Psoas muscle (tissue), 8 donors: ENCODE data around the gene SPINK7. TPM values are rescaled to one million over a fixed set of nuclear protein-coding genes. Genes with fewer than 3 reads are reported as not detected.
"Not testable (repeated sequence)": the region's sequence is repeated elsewhere in the genome, so short reads cannot be mapped to it uniquely, and the experiment has no call there.

Experiments used
- ATAC-seq, 4 donors: fragments of 200-7000 bp; cut with Tn5 transposase; one replicate each; pipeline ENCODE4 v1.9.1; 2020; ENCODE audit warnings: moderate library complexity in 3 of 4, mild to moderate bottlenecking in 2 of 4
- DNase-seq, 2 donors: peaks; one replicate each; pipeline ENCODE4 v3.0.0-alpha.2; 2020
- H3K27ac ChIP-seq: fragments of 200-600 bp; one replicate; pipeline ENCODE4 v1.8.0; 2022
- H3K27me3 ChIP-seq, 3 donors: fragments of 200-600 bp in 1 of 3; one replicate each; pipeline versions ENCODE4 v1.6.1 to v1.8.0; 2013 to 2022; ENCODE audit warnings: low read length in 2 of 3, mild to moderate bottlenecking in 2 of 3, moderate library complexity in 1 of 3; ENCODE audit not compliant: insufficient read depth in 3 of 3
- H3K36me3 ChIP-seq, 2 donors: fragments of 200-600 bp in 1 of 2; one replicate each; pipeline versions ENCODE4 v1.6.1 to v1.8.0; 2013 to 2022; ENCODE audit warnings: low read depth in 1 of 2, mild to moderate bottlenecking in 1 of 2, moderate library complexity in 1 of 2; ENCODE audit not compliant: insufficient read depth in 1 of 2
- H3K4me1 ChIP-seq: fragments of 200-600 bp; one replicate; pipeline ENCODE4 v1.8.0; 2022
- H3K4me3 ChIP-seq: fragments of 200-600 bp; one replicate; pipeline ENCODE4 v1.8.0; 2022; ENCODE audit warnings: mild to moderate bottlenecking
- H3K9me3 ChIP-seq: fragments of 200-600 bp; one replicate; pipeline ENCODE4 v1.8.0; 2022
- CTCF ChIP-seq: fragments of 200-600 bp; IDR thresholded peaks from one replicate; pipeline ENCODE4 v1.8.0; 2022; ENCODE audit warnings: antibody characterized with exemption
- WGBS, 3 donors: extraction: QIAGEN DNeasy Blood & Tissue Kit; methylation state at CpG; one replicate each; pipeline versions ENCODE4 v1.1.6 to v1.1.7; 2013; 5-methylcytosine and 5-hydroxymethylcytosine counted together
- intact Hi-C, 2 donors: fragments of 100-400 bp; cut with DNase I; formaldehyde crosslinking; loops; one replicate each; pipeline versions ENCODE4 v1.11.0 to v1.14.2; 2022
- long read RNA-seq, 2 donors: library from polyadenylated mRNA; unstranded; transcript quantifications; one replicate each; pipeline ENCODE4 v2.0.0, GENCODE V29; 2021
- polyA plus RNA-seq, 3 donors: library from polyadenylated mRNA; stranded (reverse); fragments of 200-250 nt; gene quantifications; one replicate each; pipeline ENCODE4 v1.2.3, GENCODE V29; 2013
- total RNA-seq, 4 donors: library from RNA; stranded (reverse); fragmentation: NEBNext Ultra II Directional in 2 of 4; extraction: Animal tissue kit (Norgen Biotek cat#: 25700) in 2 of 4; gene quantifications; one replicate each; pipeline versions ENCODE4 v1.2.1 to v1.2.4, GENCODE V29; 2021 to 2023
- donor health status: healthy with polysubstance abuse.
- donor health status: DM: no; HTN: no; CAD: no; lungs with moderate emphysema.
- donor health status: Bipolar disorder and iron deficiency.
- donor health status: healthy.
- donor health status: DM: yes; HTN: yes; CAD: no.
- donor health status: DM: no; HTN: no; CAD: no.
- donor health status: DM: no; HTN: no; CAD: no.
- donor health status: DM: yes; HTN: yes; CAD: no.

The SPINK7 gene
- total RNA-seq, result not detected
- not detected for polyA plus RNA-seq
- long read RNA-seq, donor 1, result 0 reads
- long read RNA-seq, donor 2, result 0 reads

- no peak for DNase-seq
- no peaks in the 10 kb centered on the region for H3K9me3 ChIP-seq
- ATAC-seq, result no peak
- no peaks in the 10 kb centered on the region for H3K4me1 ChIP-seq
- TF ChIP-seq CTCF, result no peak
- intact Hi-C loops, result no loop called here
- no peaks in the 10 kb centered on the region for H3K27me3 ChIP-seq
- WGBS, 3 donors, result 75 to 80% (median 78%) methylated on average over 3 of the region's 3 CpGs
- no peaks in the 10 kb centered on the region for H3K36me3 ChIP-seq
- no peak within 1 kb of the TSS for H3K27ac ChIP-seq
- no peak within 1 kb of the TSS for H3K4me3 ChIP-seq
These were observed at the start of gene SPINK7 for GRCh38 chr5:148312153-148312552. Gene SPINK7 (plus strand): TSS chr5:148312423. CDS start chr5:148312484, 61 bp downstream.

- ATAC-seq (no peak), DNase-seq (no peak)
- H3K27me3 ChIP-seq, result no peaks in the 10 kb centered on the region
- TF ChIP-seq CTCF, result no peak
- no peaks in the 10 kb centered on the region for H3K4me1 ChIP-seq
- H3K36me3 ChIP-seq, result no peaks in the 10 kb centered on the region
- H3K4me3 ChIP-seq, result no peak overlapping the region
- no peaks in the 10 kb centered on the region for H3K9me3 ChIP-seq
- no peak overlapping the region for H3K27ac ChIP-seq
- 44 to 46% (median 44%) methylated on average over 3 of the region's 3 CpGs for WGBS, 3 donors
- intact Hi-C loops, result no loop called here
These were observed 44.3 kb upstream of the SPINK7 start for GRCh38 chr5:148267962-148268361.

- ATAC-seq (peak in 1 of 4 donors; percentile 53), DNase-seq (no peak)
- no peaks in the 10 kb centered on the region for H3K27me3 ChIP-seq
- 67 to 81% (median 70%) methylated on average over 4 of the region's 4 CpGs for WGBS, 3 donors
- H3K4me3 ChIP-seq, result no peak within 1 kb of the TSS
- H3K36me3 ChIP-seq, result no peaks in the 10 kb centered on the region
- intact Hi-C loops, result no loop called here
- TF ChIP-seq CTCF, result no peak
- H3K9me3 ChIP-seq, result no peaks in the 10 kb centered on the region
- H3K27ac ChIP-seq, result no peak within 1 kb of the TSS
- no peaks in the 10 kb centered on the region for H3K4me1 ChIP-seq
These were observed 43.7 kb upstream of the SPINK7 start, which contains the start of gene SPINK13 for GRCh38 chr5:148268566-148268965. Gene SPINK13 (plus strand): TSS chr5:148268794. CDS start chr5:148270073, 1,279 bp downstream.

GRCh38 chr5:148275129-148275528 lies 37.1 kb upstream of the SPINK7 start:
- intact Hi-C loops, H3K4me3 ChIP-seq, H3K27ac ChIP-seq, DNase-seq, H3K36me3 ChIP-seq, H3K27me3 ChIP-seq, H3K4me1 ChIP-seq, ATAC-seq: not testable (repeated sequence)
- 92 to 95% (median 93%) methylated on average over 2 of the region's 2 CpGs for WGBS, 3 donors
- H3K9me3 ChIP-seq, result peaks cover 31% of the 10 kb centered on the region

GRCh38 chr5:148280893-148281292 lies 31.3 kb upstream of the SPINK7 start:
- ATAC-seq, H3K27me3 ChIP-seq, H3K36me3 ChIP-seq, H3K27ac ChIP-seq, intact Hi-C loops, H3K4me3 ChIP-seq, DNase-seq, H3K4me1 ChIP-seq: not testable (repeated sequence)
- H3K9me3 ChIP-seq, result peaks cover 21% of the 10 kb centered on the region
- 32 to 53% (median 41%) methylated on average over 5 of the region's 5 CpGs for WGBS, 3 donors

- H3K4me3 ChIP-seq, H3K4me1 ChIP-seq, H3K36me3 ChIP-seq, H3K27me3 ChIP-seq, intact Hi-C loops, ATAC-seq, H3K27ac ChIP-seq, DNase-seq: not testable (repeated sequence)
- WGBS, 3 donors, result 89 to 96% (median 93%) methylated on average over 4 of the region's 4 CpGs
- peaks cover 21% of the 10 kb centered on the region for H3K9me3 ChIP-seq
These were observed 30.9 kb upstream of the SPINK7 start for GRCh38 chr5:148281336-148281735.
